WERI-Rb-1 (cell line): ENCODE results near the gene RABEP2.

Experiments
- DNase-seq: peaks from one replicate; pipeline ENCODE4 v3.0.0-alpha.2; 2020
- H3K27ac ChIP-seq: fragments of 250-450 bp; sonication (Bioruptor Pico); 2 replicates; pipeline ENCODE4 v1.5.1; 2020; ENCODE audit warnings: mild to moderate bottlenecking, moderate library complexity
- H3K27me3 ChIP-seq: fragments of 250-450 bp; sonication (Bioruptor Pico); 2 replicates; pipeline ENCODE4 v1.5.1; 2021; ENCODE audit warnings: mild to moderate bottlenecking, low read depth, moderate library complexity; ENCODE audit not compliant: insufficient read depth, severe bottlenecking
- H3K36me3 ChIP-seq: fragments of 250-450 bp; sonication (Bioruptor Pico); 2 replicates; pipeline ENCODE4 v1.5.1; 2020; ENCODE audit warnings: mild to moderate bottlenecking, moderate library complexity
- H3K4me3 ChIP-seq: 2 replicates; pipeline ENCODE4 v1.5.1; 2011; ENCODE audit warnings: low read depth, mild to moderate bottlenecking, control low read depth, low read length
- H3K9me3 ChIP-seq: fragments of 250-450 bp; sonication (Bioruptor Pico); 2 replicates; pipeline ENCODE4 v1.5.1; 2021; ENCODE audit warnings: mild to moderate bottlenecking, moderate library complexity; ENCODE audit not compliant: severe bottlenecking
- TF ChIP-seq, protein P1 (sequence below): IDR thresholded peaks from 2 replicates; pipeline ENCODE4 v1.5.1; 2011; ENCODE audit warnings: low read depth, mild to moderate bottlenecking, control low read depth, inconsistent platforms, low read length

Gene RABEP2

DNA sequence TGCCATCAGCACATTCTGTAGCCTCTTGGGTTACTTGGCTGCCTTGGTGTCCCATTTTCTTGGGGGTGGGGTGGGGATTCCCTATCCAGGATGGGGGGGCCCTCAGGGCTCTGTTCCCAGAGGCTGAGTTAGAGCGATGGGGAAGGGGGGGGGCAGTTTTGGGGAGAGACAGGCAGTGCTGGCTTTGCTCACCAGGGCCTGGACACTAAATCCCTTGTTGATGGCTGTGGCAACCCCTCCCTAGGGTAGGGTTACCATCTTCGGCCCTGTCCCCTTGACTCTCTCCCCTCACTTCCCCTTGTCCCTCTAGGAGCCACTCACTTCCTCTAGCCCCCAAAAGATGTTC lies 47.4 kb downstream of the RABEP2 start:
- peak overlapping the region; percentile 95 for H3K27ac ChIP-seq
- TF ChIP-seq, protein P1, sequence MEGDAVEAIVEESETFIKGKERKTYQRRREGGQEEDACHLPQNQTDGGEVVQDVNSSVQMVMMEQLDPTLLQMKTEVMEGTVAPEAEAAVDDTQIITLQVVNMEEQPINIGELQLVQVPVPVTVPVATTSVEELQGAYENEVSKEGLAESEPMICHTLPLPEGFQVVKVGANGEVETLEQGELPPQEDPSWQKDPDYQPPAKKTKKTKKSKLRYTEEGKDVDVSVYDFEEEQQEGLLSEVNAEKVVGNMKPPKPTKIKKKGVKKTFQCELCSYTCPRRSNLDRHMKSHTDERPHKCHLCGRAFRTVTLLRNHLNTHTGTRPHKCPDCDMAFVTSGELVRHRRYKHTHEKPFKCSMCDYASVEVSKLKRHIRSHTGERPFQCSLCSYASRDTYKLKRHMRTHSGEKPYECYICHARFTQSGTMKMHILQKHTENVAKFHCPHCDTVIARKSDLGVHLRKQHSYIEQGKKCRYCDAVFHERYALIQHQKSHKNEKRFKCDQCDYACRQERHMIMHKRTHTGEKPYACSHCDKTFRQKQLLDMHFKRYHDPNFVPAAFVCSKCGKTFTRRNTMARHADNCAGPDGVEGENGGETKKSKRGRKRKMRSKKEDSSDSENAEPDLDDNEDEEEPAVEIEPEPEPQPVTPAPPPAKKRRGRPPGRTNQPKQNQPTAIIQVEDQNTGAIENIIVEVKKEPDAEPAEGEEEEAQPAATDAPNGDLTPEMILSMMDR, result no peak
- DNase-seq, result no peak

DNA sequence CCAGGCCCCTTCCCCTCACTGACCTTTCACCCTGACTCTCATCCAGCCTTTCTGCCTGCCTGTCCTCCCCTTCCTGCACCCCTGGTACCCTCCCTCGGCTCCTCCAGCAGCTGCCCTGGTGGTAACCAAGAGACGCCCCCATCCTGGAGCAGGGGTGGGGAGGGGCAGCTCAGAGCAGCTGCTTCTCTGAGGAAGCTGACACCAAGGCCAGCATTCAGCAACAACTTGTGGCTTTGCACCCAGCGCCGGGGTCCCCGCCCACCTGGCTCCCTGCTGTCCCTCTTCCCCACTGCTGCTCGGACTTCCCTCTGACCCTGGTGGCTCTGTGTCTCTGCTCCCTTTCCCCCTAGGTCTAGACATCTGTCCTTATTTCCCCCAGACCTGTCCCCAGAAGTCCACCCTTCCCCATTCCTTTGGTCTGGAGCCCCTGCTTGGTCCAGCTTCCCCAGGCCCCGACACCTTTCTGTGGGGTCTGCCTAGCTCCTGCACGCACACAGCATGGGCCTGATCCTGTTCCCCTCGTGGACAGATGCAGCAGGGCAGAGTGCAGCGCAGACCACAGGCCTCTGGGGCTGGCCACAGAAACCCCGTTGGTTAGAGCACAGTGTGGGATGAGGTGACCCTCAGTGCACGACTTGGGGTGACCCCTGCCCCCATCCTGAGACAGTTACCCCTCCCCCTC lies 47.9 kb downstream of the RABEP2 start:
- Histone ChIP-seq H3K4me3 (no peak overlapping the region), H3K27me3 (no peaks in the 10 kb centered on the region), H3K9me3 (no peaks in the 10 kb centered on the region), H3K27ac (peak overlapping the region; percentile 95), H3K36me3 (peaks cover 18% of the 10 kb centered on the region)
- TF ChIP-seq, protein P1, result peak; percentile 30
- peak; percentile 63 for DNase-seq

More for the DNA sequence above, 47.4 kb downstream of the RABEP2 start:
- Histone ChIP-seq H3K4me3 (no peak overlapping the region), H3K36me3 (peaks cover 16% of the 10 kb centered on the region), H3K9me3 (no peaks in the 10 kb centered on the region), H3K27me3 (no peaks in the 10 kb centered on the region)

DNA sequence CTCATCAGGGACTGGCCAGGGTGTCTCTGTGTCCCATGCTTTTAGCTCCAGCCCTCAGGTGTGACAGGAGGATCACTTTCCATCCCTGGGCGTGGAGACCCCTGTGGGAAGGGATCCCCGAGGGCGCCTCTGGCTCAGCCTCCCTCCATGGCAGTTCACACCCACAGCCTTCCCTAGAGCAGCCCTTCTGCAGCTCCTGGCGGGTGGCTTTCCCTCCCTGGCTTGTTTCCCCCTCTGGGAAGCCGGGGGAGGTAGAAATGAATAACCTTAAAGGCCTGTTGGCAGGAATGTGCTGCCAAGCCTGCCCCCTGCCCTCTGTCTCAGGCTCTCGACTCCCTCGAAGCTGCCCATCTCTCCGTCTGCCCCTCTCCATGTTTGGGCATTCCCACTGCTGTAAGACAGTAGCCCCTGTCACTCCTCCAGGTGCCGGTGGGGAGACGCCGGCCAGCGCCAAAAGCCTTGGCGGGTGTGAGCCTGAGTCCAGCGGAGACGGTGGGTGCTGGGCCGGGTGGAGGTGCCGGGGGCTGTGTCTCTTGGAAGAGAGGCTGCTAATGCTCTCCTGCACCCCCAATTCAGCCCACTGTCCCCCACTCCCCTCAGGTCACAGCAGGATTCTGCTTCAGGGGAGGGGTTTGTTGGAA lies 48.9 kb downstream of the RABEP2 start:
- H3K27ac ChIP-seq, result peak overlapping the region; percentile 95
- no peak for DNase-seq
- TF ChIP-seq, protein P1, result no peak
- peaks cover 22% of the 10 kb centered on the region for H3K36me3 ChIP-seq
- peak overlapping the region; percentile 2; the same call in 1 of the 2 replicates for H3K4me3 ChIP-seq
- H3K27me3 ChIP-seq, result no peaks in the 10 kb centered on the region
- H3K9me3 ChIP-seq, result no peaks in the 10 kb centered on the region

DNA sequence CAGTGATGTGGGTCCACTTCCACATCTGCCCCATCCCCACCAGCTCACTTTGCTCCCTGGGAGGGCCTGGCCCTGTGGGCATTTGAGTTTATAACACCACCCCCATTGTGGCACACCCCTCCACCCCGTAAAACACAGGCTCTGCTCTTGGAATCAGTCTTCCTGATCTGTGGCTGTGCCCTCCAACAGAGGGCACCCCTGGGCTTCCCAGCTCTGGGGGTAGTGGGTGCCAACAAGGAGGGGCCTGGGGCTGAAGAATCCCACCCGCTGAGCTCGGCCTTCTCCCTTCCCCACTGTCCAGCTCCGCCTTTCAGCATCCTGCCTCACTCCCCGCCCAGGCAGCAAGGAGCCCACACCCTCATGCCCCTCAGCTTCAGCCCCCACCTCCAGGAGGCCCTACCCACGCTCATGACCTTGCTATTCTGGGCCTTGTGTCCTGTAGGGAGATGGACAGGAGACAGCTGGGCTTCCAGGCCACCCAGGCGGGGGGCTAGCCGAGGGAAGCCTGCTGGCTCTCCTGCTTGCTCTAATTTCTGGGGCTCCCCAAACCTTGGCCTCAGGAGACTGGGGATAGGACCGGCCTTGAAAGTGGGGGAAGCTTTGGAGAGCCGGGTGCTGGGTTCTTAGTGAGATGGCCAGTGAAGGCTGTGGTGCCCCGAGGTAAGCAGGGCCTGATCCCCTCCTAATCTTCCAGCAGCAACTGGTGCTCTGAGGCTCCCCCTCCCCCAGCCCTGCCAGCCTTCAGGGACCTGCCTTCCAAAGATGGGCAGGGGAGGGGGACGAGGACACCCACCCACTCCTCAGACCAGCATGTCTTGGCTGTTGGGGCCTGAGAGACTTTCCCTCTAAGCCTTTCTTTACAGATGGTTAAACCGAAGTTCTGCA lies 49.7 kb downstream of the RABEP2 start:
- peaks cover 27% of the 10 kb centered on the region for H3K36me3 ChIP-seq
- TF ChIP-seq, protein P1, result 0 out of 2 replicates have a peak, but pooled peaks have one; percentile 11
- no peaks in the 10 kb centered on the region for H3K27me3 ChIP-seq
- DNase-seq, result peak; percentile 91
- H3K9me3 ChIP-seq, result no peaks in the 10 kb centered on the region
- H3K27ac ChIP-seq, result peak overlapping the region; percentile 95
- peak overlapping the region; percentile 13 for H3K4me3 ChIP-seq

DNA sequence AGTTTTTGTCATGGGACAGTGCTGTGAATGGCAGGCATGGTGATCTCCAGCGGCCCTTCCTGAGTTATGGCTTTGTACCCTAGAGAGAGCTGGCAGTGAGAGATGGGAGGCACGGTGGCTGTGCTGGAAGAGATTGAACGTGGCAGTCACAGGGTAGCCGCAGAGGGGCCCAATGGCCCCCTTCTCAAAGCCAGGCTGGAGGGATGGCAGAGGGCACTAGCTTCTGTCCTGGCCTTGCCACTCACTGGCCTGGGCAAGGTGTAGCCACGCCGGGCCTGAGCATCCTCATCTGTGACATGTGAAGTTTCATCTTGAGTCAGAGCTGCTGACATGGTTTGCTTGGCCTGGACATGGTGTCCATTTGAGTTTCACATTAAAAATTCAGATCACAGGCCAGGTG lies 50.6 kb downstream of the RABEP2 start:
- TF ChIP-seq, protein P1, result no peak
- Histone ChIP-seq H3K36me3 (peaks cover 37% of the 10 kb centered on the region), H3K27me3 (no peaks in the 10 kb centered on the region), H3K27ac (peak overlapping the region; percentile 95), H3K9me3 (no peaks in the 10 kb centered on the region), H3K4me3 (no peak overlapping the region)
- no peak for DNase-seq
